ENCODE measurements around the gene EPB41L2.

The EPB41L2 gene

GRCh38 chr6:130903602-130904001 lies 159.4 kb downstream of the EPB41L2 start:
- DNase-seq = no peak

- DNase-seq = no peak
Observed at GRCh38 chr6:130903007-130903406, 160.0 kb downstream of the EPB41L2 start.

GRCh38 chr6:130900913-130901312 lies 162.1 kb downstream of the EPB41L2 start:
- DNase-seq = no peak

GRCh38 chr6:130896249-130896648 lies 166.8 kb downstream of the EPB41L2 start:
- DNase-seq = no peak

- no peak for DNase-seq
Observed at GRCh38 chr6:130895516-130895915, 167.5 kb downstream of the EPB41L2 start.

- no peak for DNase-seq
Observed at GRCh38 chr6:130893766-130894165, 169.3 kb downstream of the EPB41L2 start.

- DNase-seq = no peak
Observed at GRCh38 chr6:130893277-130893676, 169.8 kb downstream of the EPB41L2 start.

- no peak for DNase-seq
Observed at GRCh38 chr6:130890521-130890971, 172.5 kb downstream of the EPB41L2 start.

- no peak for DNase-seq
Observed at GRCh38 chr6:130889423-130889822, 173.6 kb downstream of the EPB41L2 start.

- DNase-seq = no peak
Observed at GRCh38 chr6:130888246-130888645, 174.8 kb downstream of the EPB41L2 start.

- no peak for DNase-seq
Observed at GRCh38 chr6:130886966-130887365, 176.1 kb downstream of the EPB41L2 start.

GRCh38 chr6:130885392-130886192 lies 177.5 kb downstream of the EPB41L2 start:
- DNase-seq = peak in 4 of 5 donors; percentile 46 to 74 (median 62)

- no peak for DNase-seq
Observed at GRCh38 chr6:130882370-130882769, 180.7 kb downstream of the EPB41L2 start.

GRCh38 chr6:130879826-130880225 lies 183.2 kb downstream of the EPB41L2 start:
- DNase-seq = no peak

- no peak for DNase-seq
Observed at GRCh38 chr6:130873746-130874145, 189.3 kb downstream of the EPB41L2 start.

- DNase-seq = peak; percentile 47 to 68 (median 50)
Observed at GRCh38 chr6:130872250-130873095, 190.6 kb downstream of the EPB41L2 start.

- no peak for DNase-seq
Observed at GRCh38 chr6:130870179-130870880, 192.7 kb downstream of the EPB41L2 start.

- DNase-seq = no peak
Observed at GRCh38 chr6:130869681-130870080, 193.4 kb downstream of the EPB41L2 start.

- DNase-seq = no peak
Observed at GRCh38 chr6:130865793-130866192, 197.3 kb downstream of the EPB41L2 start.

- no peak for DNase-seq
Observed at GRCh38 chr6:130864344-130864743, 198.7 kb downstream of the EPB41L2 start.

- no peak for DNase-seq
Observed at GRCh38 chr6:130863415-130864230, 199.4 kb downstream of the EPB41L2 start.

- no peak for DNase-seq
Observed at GRCh38 chr6:130862370-130862769, 200.7 kb downstream of the EPB41L2 start.

All from T-helper 1 cell (primary cell).